Prostate gland (tissue), 2 donors: Measurements from ENCODE around the gene STARD9.

Experiments
- CTCF ChIP-seq, 4 experiments: fragments of 200-600 bp in 2 of 4; fragments of 450-650 bp in 2 of 4; sonication (generic) in 2 of 4; IDR thresholded peaks; 1 replicate in 3 of 4; 2 replicates in 1 of 4; pipeline ENCODE4 v1.5.1; 2016 to 2019; ENCODE audit warnings: antibody characterized with exemption in 4 of 4, mild to moderate bottlenecking in 2 of 4, moderate library complexity in 2 of 4
- POLR2A ChIP-seq: fragments of 450-650 bp; IDR thresholded peaks from one replicate; pipeline ENCODE4 v1.6.1; 2016; ENCODE audit warnings: antibody characterized with exemption, mild to moderate bottlenecking
- POLR2AphosphoS5 ChIP-seq: sonication (generic); formaldehyde crosslinking; IDR thresholded peaks from one replicate; pipeline ENCODE4 v1.6.1; 2017; ENCODE audit warnings: antibody characterized with exemption

GRCh38 chr15:42553554-42553953 lies 21.9 kb upstream of the STARD9 start:
- TF ChIP-seq CTCF (IDR thresholded peaks at IDR 0.05) (no peak), POLR2AphosphoS5 (no peak), POLR2A (no peak)
